ENCODE measurements around the gene CADPS.

DNA sequence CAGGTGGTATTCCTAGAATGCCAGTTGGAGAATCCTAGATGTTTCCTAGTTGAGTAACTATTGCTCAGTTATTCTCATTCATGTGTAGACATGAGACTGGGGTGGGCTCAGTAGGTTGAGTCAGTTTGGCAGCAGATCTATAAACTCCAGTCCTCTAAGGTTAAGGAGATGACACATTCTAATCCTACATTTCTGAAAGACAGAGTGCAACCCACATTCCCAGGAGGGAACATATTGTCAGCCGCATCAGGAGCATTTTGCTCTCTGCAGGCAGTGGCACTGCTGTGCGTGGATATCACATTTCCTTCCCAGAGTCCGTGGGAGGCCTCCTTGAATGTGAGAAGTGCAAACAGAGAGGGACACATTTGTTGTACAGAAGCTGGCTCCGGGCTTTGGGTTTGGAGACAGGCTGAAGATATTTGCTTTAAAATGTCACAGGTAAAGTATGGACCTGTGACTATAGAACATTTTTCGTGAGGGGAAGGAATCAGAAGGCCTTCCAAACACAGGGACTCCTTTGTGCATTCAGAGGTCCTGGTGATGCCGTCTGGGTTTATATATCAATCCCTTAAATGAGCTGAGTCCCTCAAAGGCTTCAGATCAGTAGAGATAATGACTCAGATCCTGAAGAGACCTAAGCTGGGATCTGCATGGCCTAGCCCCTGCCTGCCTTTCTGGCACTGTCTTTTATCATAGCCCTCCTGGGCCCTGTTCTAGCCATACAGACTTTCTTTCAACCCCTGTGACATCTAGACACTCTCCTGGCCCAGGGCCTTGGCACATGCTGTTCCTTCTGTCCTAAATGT is 156.5 kb downstream of the CADPS start:
- TF ChIP-seq CTCF (IDR thresholded peaks at IDR 0.05 in 8 of 11, conservative IDR thresholded peaks at IDR 0.05 in 3 of 11) (no peak), POLR2AphosphoS5 (IDR thresholded peaks at IDR 0.05) (no peak)
